Endothelial cell of umbilical vein (primary cell): ENCODE measurements around the gene KDM4B. TPM values are rescaled to one million over a fixed set of nuclear protein-coding genes. Genes with fewer than 3 reads are reported as not detected.
A peak's percentile ranks its signal among the peaks of the same experiment; 100 is the strongest.

Experiments used
- BruUV-seq: library from RNA; stranded (reverse); fragments of 400-500 nt; replicated peaks from 2 replicates; lab custom pipeline; 2021; lab: Mats Ljungman, UMichigan
- CTCF ChIA-PET: fragments of 300-600, 350-600 bp; sonication (Branson Sonifier 250); formaldehyde crosslinking; loops from one replicate; lab custom pipeline; 2021; ENCODE audit warnings: antibody characterized with exemption, inconsistent platforms; lab: Charles Lee
- POLR2A ChIA-PET: fragments of 300-600, 350-600 bp; sonication (Branson Sonifier 250); formaldehyde crosslinking; loops from one replicate; lab custom pipeline; 2021; ENCODE audit warnings: antibody characterized with exemption, inconsistent platforms; lab: Charles Lee
- DNase-seq: peaks from one replicate; pipeline ENCODE4 v3.0.0-alpha.2; 2011; ENCODE audit warnings: low read depth, low spot score
- FAIRE-seq: peaks from 2 replicates; lab custom pipeline; 2011; peaks lifted over from hg19 to GRCh38; lab: Jason Lieb, UNC
- H2AFZ ChIP-seq: 2 replicates; pipeline ENCODE4 v1.6.0; 2012; ENCODE audit warnings: low read depth, low read length, control low read depth, inconsistent platforms
- H3K27ac ChIP-seq: 2 replicates; pipeline ENCODE4 v1.5.1; 2011; ENCODE audit warnings: low read depth, mild to moderate bottlenecking, control low read depth, low read length, moderate library complexity; ENCODE audit not compliant: insufficient read depth
- H3K27me3 ChIP-seq, 2 experiments: 2 replicates each; pipeline versions ENCODE4 v1.6.0 to v1.6.1; 2011; ENCODE audit warnings: low read length in 2 of 2, mixed read lengths in 1 of 2; ENCODE audit not compliant: control insufficient read depth in 2 of 2, insufficient read depth in 2 of 2
- H3K36me3 ChIP-seq, 2 experiments: 2 replicates in 1 of 2; 3 replicates in 1 of 2; pipeline ENCODE4 v1.5.1; 2011; ENCODE audit warnings: low read length in 2 of 2, mild to moderate bottlenecking in 1 of 2, moderate library complexity in 1 of 2; ENCODE audit not compliant: control insufficient read depth in 2 of 2, insufficient read depth in 2 of 2; ENCODE audit errors: extremely low read depth in 1 of 2
- H3K4me1 ChIP-seq: 3 replicates; pipeline ENCODE4 v1.5.1; 2011; ENCODE audit warnings: mild to moderate bottlenecking, low read length; ENCODE audit not compliant: control insufficient read depth, insufficient read depth; ENCODE audit errors: extremely low read depth
- H3K4me2 ChIP-seq: 2 replicates; pipeline ENCODE4 v1.6.1; 2011; ENCODE audit warnings: low read length, control low read depth, mixed read lengths; ENCODE audit not compliant: insufficient read depth
- H3K4me3 ChIP-seq, 3 experiments: fragments of 200-600 bp in 1 of 3; sonication (generic), shearing (Covaris generic) in 1 of 3; replicated peaks in 1 of 3; 2 replicates each; pipeline ENCODE4 v1.5.1; 2011 to 2016; ENCODE audit warnings: control low read depth in 3 of 3, low read length in 3 of 3, mild to moderate bottlenecking in 2 of 3, inconsistent platforms in 1 of 3, low read depth in 1 of 3, moderate library complexity in 1 of 3; ENCODE audit not compliant: insufficient read depth in 1 of 3
- H3K79me2 ChIP-seq: 2 replicates; pipeline ENCODE4 v1.6.0; 2012; ENCODE audit warnings: low read length, inconsistent platforms; ENCODE audit not compliant: control insufficient read depth, insufficient read depth
- H3K9ac ChIP-seq: replicated peaks from 2 replicates; pipeline ENCODE3; 2011; ENCODE audit warnings: low read length, control low read depth; ENCODE audit not compliant: insufficient read depth; ENCODE audit errors: extremely low read depth
- H3K9me1 ChIP-seq: replicated peaks from 3 replicates; pipeline ENCODE4 v1.6.0; 2011; ENCODE audit warnings: mild to moderate bottlenecking, low read length; ENCODE audit not compliant: control insufficient read depth, insufficient read depth; ENCODE audit errors: extremely low read depth
- H3K9me3 ChIP-seq: replicated peaks from 2 replicates; pipeline ENCODE4 v1.5.1; 2012; ENCODE audit warnings: low read length, inconsistent platforms; ENCODE audit not compliant: control insufficient read depth, insufficient read depth
- H4K20me1 ChIP-seq: replicated peaks from 2 replicates; pipeline ENCODE3; 2011; ENCODE audit warnings: mild to moderate bottlenecking, low read length; ENCODE audit not compliant: control insufficient read depth, insufficient read depth; ENCODE audit errors: extremely low read depth
- CTCF ChIP-seq, 2 donors: IDR thresholded peaks; 1 replicate in 1 of 2; 2 replicates in 1 of 2; pipeline ENCODE4 v1.5.1; 2011; ENCODE audit warnings: low read length in 2 of 2, mild to moderate bottlenecking in 2 of 2, moderate library complexity in 2 of 2, control low read depth in 1 of 2, inconsistent platforms in 1 of 2, low read depth in 1 of 2; ENCODE audit not compliant: insufficient read depth in 1 of 2; ENCODE audit errors: extremely low read depth in 1 of 2
- FOS ChIP-seq: IDR thresholded peaks from 2 replicates; pipeline ENCODE4 v1.6.1; 2011; ENCODE audit warnings: mild to moderate bottlenecking, low read length, moderate library complexity, borderline replicate concordance; ENCODE audit not compliant: insufficient read depth
- GATA2 ChIP-seq: IDR thresholded peaks from 2 replicates; pipeline ENCODE4 v1.7.0; 2011; ENCODE audit warnings: low read depth, mild to moderate bottlenecking, moderate library complexity, mixed read lengths, low read length; ENCODE audit not compliant: insufficient read length, insufficient read depth
- MAX ChIP-seq: IDR thresholded peaks from 2 replicates; pipeline ENCODE4 v1.6.1; 2011; ENCODE audit not compliant: insufficient read depth, insufficient read length
- MYC ChIP-seq: IDR thresholded peaks from one replicate; pipeline ENCODE4 v1.6.1; 2011; ENCODE audit warnings: mild to moderate bottlenecking, low read depth, low read length
- POLR2A ChIP-seq: IDR thresholded peaks from 2 replicates; pipeline ENCODE4 v1.6.1; 2012; ENCODE audit warnings: low read depth, mild to moderate bottlenecking, control low read depth, low read length
- POLR2AphosphoS5 ChIP-seq: IDR thresholded peaks from 2 replicates; pipeline ENCODE4 v1.6.1; 2012; ENCODE audit warnings: low read depth, mild to moderate bottlenecking, control low read depth, low read length, moderate library complexity; ENCODE audit not compliant: insufficient read depth
- dilution Hi-C: fragments of 300-500 bp; cut with MboI; formaldehyde crosslinking; loops from one replicate; pipeline ENCODE4 v1.15.0; 2019; ENCODE audit warnings: low sequenced_read_pairs; ENCODE audit not compliant: extremely low pct_ligation_motif_present
- intact Hi-C: fragments of 100-400 bp; cut with micrococcal nuclease; formaldehyde crosslinking; loops from one replicate; pipeline ENCODE4 v1.10.0; 2022
- polyA plus RNA-seq, 4 experiments: library from polyadenylated mRNA; depleted of rRNA in 3 of 4; stranded (reverse) in 3 of 4; unstranded in 1 of 4; fragments of >200 nt; gene quantifications; 2 replicates each; pipeline versions ENCODE4 v1.2.1 to v1.2.3, GENCODE V29; 2011 to 2012; ENCODE audit warnings: missing spikeins in 1 of 4
- total RNA-seq: library from RNA; stranded (reverse); gene quantifications from 2 replicates; pipeline ENCODE4 v1.2.3, GENCODE V29; 2021

The KDM4B gene
- total and polyA plus RNA-seq, 2 donors (not counting 3 experiments of a cell fraction or from before 2014, with no cell fraction given), result 12.4 to 37.2 TPM

- no peaks in the 10 kb centered on the region for H3K27me3 ChIP-seq
- POLR2A ChIA-PET, result no interaction called here
- peaks cover 5% of the 10 kb centered on the region for H3K4me1 ChIP-seq
- H3K9me3 ChIP-seq, result no peaks in the 10 kb centered on the region
- no peak overlapping the region for H3K27ac ChIP-seq
- intact Hi-C loops (no loop called here), dilution Hi-C loops (no loop called here)
- no peak overlapping the region for H3K4me2 ChIP-seq
- no peaks in the 10 kb centered on the region for H3K9me1 ChIP-seq
- DNase-seq, result peak; percentile 74
- BruUV-seq, result no TSS peak
- H3K79me2 ChIP-seq, result no peaks in the 10 kb centered on the region
- H4K20me1 ChIP-seq, result no peaks in the 10 kb centered on the region
- H3K36me3 ChIP-seq, result peaks cover 0 to 21% of the 10 kb centered on the region in 2 experiments
- no peak overlapping the region for H3K9ac ChIP-seq
- no peak overlapping the region for H2AFZ ChIP-seq
- H3K4me3 ChIP-seq, result no peak overlapping the region
- FAIRE-seq, result peak; percentile 64
- no peak for TF ChIP-seq MAX
- no peak for TF ChIP-seq GATA2
- no peak for TF ChIP-seq POLR2AphosphoS5
- no peak for TF ChIP-seq CTCF (IDR thresholded peaks at IDR 0.05; ENCODE audit: extremely low read depth in 1 of 2, insufficient read depth in 1 of 2, low read depth in 1 of 2, low read length in 2 of 2)
- TF ChIP-seq FOS, result no peak
- no peak for TF ChIP-seq MYC
- no peak for TF ChIP-seq POLR2A
- CTCF ChIA-PET, result interaction anchor here (0.8 to 2.5 kb wide), 4 partner anchors 9 to 185 kb away, joined by 3 to 13 read pairs (median 5); no protein-coding TSS in a partner anchor
Observed at GRCh38 chr19:5036698-5037563, 68.0 kb downstream of the KDM4B start.
